Subcutaneous adipose tissue (tissue), 4 donors: ENCODE measurements around the gene NCAPH2. TPM values are rescaled to one million over a fixed set of nuclear protein-coding genes. Genes with fewer than 3 reads are reported as not detected.

Experiments
- total RNA-seq, 4 donors: library from RNA; depleted of rRNA; stranded (reverse); fragments of >200 nt; gene quantifications; one replicate each; pipeline ENCODE4 v1.1.0, GENCODE V29; 2016

Gene NCAPH2
- total RNA-seq, 4 donors from 2014 or later: 15.3 to 55.6 (median 27.8) TPM

Other genes with a start within 250 kb of the NCAPH2 start
- gene MAPK12, start 246.5 kb upstream of the NCAPH2 start, total RNA-seq: 10 to 100 TPM in 1 of 4 donors, 1 to 10 TPM in 3; 3.6 to 17.7 (median 5.4) TPM
- 10 to 100 TPM in 2 of 4 donors, 1 to 10 TPM in 2; 6.2 to 53.5 (median 13.1) TPM for gene MAPK11, start 237.8 kb upstream of the NCAPH2 start, total RNA-seq
- gene PLXNB2, start 200.6 kb upstream of the NCAPH2 start, total RNA-seq: 100 to 1,000 TPM in 2 of 4 donors, 10 to 100 TPM in 2; 59.2 to 128 (median 97.0) TPM
- 1 to 10 TPM; 1.5 to 4.0 (median 1.9) TPM for gene DENND6B, start 181.2 kb upstream of the NCAPH2 start, total RNA-seq
- 10 to 100 TPM; 23.8 to 86.3 (median 37.0) TPM for gene PPP6R2, start 164.9 kb upstream of the NCAPH2 start, total RNA-seq
- gene SBF1, start 33.2 kb upstream of the NCAPH2 start, total RNA-seq: 10 to 100 TPM; 19.9 to 66.1 (median 26.7) TPM
- gene ADM2, start 26.7 kb upstream of the NCAPH2 start, total RNA-seq: not detected
- gene MIOX, start 21.4 kb upstream of the NCAPH2 start, total RNA-seq: not detected
- gene LMF2, start 522 bp upstream of the NCAPH2 start, total RNA-seq: 10 to 100 TPM; 24.1 to 76.3 (median 37.0) TPM
- 10 to 100 TPM in 1 of 4 donors, 1 to 10 TPM in 3; 1.5 to 10.7 (median 8.3) TPM for gene SCO2, start 17.4 kb downstream of the NCAPH2 start, total RNA-seq
- 100 to 1,000 TPM in 3 of 4 donors, 10 to 100 TPM in 1; 28.9 to 129 (median 108) TPM for gene TYMP, start 21.8 kb downstream of the NCAPH2 start, total RNA-seq
- gene KLHDC7B, start 37.7 kb downstream of the NCAPH2 start, total RNA-seq: not detected
- 1 to 10 TPM in 2 of 4 donors, not detected in 2; 2.2 to 3.3 TPM for gene SYCE3, start 54.7 kb downstream of the NCAPH2 start, total RNA-seq
- gene CPT1B, start 70.2 kb downstream of the NCAPH2 start, total RNA-seq: 10 to 100 TPM in 2 of 4 donors, 1 to 10 TPM in 2; 7.8 to 20.3 (median 10.8) TPM
- gene CHKB, start 74.6 kb downstream of the NCAPH2 start, total RNA-seq: 10 to 100 TPM; 44.7 to 80.3 (median 51.3) TPM
- gene MAPK8IP2, start 92.6 kb downstream of the NCAPH2 start, total RNA-seq: 1 to 10 TPM in 1 of 4 donors, under 1 TPM in 2, not detected in 1; 0.19 to 1.1 (median 0.51) TPM
- gene ARSA, start 119.9 kb downstream of the NCAPH2 start, total RNA-seq: 10 to 100 TPM; 19.9 to 56.1 (median 32.4) TPM
- 10 to 100 TPM in 3 of 4 donors, 1 to 10 TPM in 1; 5.1 to 87.2 (median 15.2) TPM for gene SHANK3, start 164.6 kb downstream of the NCAPH2 start, total RNA-seq
- gene ACR, start 230.0 kb downstream of the NCAPH2 start, total RNA-seq: 1 to 10 TPM in 2 of 4 donors, not detected in 2; 1.3 to 1.5 TPM